ENCODE data around the gene XIST. TPM values are rescaled to one million over a fixed set of nuclear protein-coding genes. Genes with fewer than 3 reads are reported as not detected.

Gene XIST
- total and polyA plus RNA-seq, 2 donors (not counting 1 experiment from before 2014, with no cell fraction given), result 193 TPM; not detected in 1

DNA sequence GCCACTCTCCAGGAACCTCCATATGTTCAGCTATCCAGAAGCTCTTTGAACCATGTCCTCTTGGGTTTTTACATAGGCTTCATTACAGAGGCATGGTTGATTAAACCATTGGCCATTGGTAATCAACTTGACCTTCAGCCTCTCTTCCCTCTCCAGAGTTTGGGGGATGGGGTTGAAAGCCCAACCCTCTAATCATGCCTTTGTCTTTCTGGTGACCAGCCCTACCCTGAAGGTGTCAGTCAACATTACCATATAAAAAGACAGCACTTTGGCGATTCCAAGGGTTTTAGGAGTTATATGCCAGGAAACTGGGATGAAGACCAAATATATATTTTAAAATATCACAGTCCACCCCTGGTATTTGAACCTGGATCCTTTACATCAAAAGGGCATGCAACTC lies 67.0 kb downstream of the XIST start:
- TF ChIP-seq, protein P1, sequence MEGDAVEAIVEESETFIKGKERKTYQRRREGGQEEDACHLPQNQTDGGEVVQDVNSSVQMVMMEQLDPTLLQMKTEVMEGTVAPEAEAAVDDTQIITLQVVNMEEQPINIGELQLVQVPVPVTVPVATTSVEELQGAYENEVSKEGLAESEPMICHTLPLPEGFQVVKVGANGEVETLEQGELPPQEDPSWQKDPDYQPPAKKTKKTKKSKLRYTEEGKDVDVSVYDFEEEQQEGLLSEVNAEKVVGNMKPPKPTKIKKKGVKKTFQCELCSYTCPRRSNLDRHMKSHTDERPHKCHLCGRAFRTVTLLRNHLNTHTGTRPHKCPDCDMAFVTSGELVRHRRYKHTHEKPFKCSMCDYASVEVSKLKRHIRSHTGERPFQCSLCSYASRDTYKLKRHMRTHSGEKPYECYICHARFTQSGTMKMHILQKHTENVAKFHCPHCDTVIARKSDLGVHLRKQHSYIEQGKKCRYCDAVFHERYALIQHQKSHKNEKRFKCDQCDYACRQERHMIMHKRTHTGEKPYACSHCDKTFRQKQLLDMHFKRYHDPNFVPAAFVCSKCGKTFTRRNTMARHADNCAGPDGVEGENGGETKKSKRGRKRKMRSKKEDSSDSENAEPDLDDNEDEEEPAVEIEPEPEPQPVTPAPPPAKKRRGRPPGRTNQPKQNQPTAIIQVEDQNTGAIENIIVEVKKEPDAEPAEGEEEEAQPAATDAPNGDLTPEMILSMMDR (IDR thresholded peaks at IDR 0.05), result no peak
- no peak for TF ChIP-seq EZH2 (IDR thresholded peaks at IDR 0.05; ENCODE audit: borderline replicate concordance, insufficient read depth, low read depth, low read length, poor library complexity, severe bottlenecking)
- Mint-ChIP-seq H3K27ac (no peak overlapping the region), H3K27me3 (no peaks in the 10 kb centered on the region), H3K4me1 (no peaks in the 10 kb centered on the region), H3K4me3 (no peak overlapping the region), H3K9me3 (ENCODE audit: insufficient read depth) (peaks cover 3% of the 10 kb centered on the region)
- intact Hi-C loops (cut with micrococcal nuclease), result no loop called here
- Histone ChIP-seq H3K27me3 (replicated peaks in 1 of 4; ENCODE audit: control extremely low read depth in 1 of 4, control insufficient read depth in 3 of 4, insufficient read depth in 4 of 4, low read length in 3 of 4) (no peaks in the 10 kb centered on the region), H3K9me3 (ENCODE audit: control extremely low read depth in 1 of 3, control insufficient read depth in 2 of 3, insufficient read depth in 1 of 3, low read length in 2 of 3) (no peaks in the 10 kb centered on the region), H3K79me2 (ENCODE audit: control insufficient read depth, insufficient read depth, low read length) (no peaks in the 10 kb centered on the region), H3K36me3 (replicated peaks in 1 of 2; ENCODE audit: control extremely low read depth in 1 of 2, control insufficient read depth in 1 of 2, extremely low read depth in 1 of 2, insufficient read depth in 2 of 2, low read length in 1 of 2) (no peaks in the 10 kb centered on the region), H3K4me3 (ENCODE audit: control extremely low read depth in 1 of 5, extremely low read depth in 1 of 5, insufficient read depth in 1 of 5, low read depth in 2 of 5, low read length in 4 of 5) (no peak overlapping the region), H3K4me1 (ENCODE audit: control insufficient read depth in 2 of 2, insufficient read depth in 2 of 2, low read length in 2 of 2) (no peaks in the 10 kb centered on the region), H2AFZ (ENCODE audit: insufficient read depth, low read depth, low read length, poor library complexity, severe bottlenecking) (no peak overlapping the region), H3K27ac (ENCODE audit: low read length in 2 of 2) (no peak overlapping the region), H3K9ac (ENCODE audit: low read length) (no peak overlapping the region), H3K4me2 (replicated peaks; ENCODE audit: low read depth, low read length, poor library complexity, severe bottlenecking) (no peak overlapping the region), H4K20me1 (ENCODE audit: control insufficient read depth, insufficient read depth, low read length, poor library complexity, severe bottlenecking) (no peaks in the 10 kb centered on the region)
- ChIA-PET CTCF (no interaction called here), POLR2A (no interaction called here)
- ATAC-seq (ENCODE audit: low read depth) (no peak), DNase-seq (no peak)
- WGBS (ENCODE audit: insufficient coverage), result no CpG with 5 or more reads among the region's 1 CpG

Small RNAs within 50 kb of the gene (small RNA-seq; reads per million reads assigned to genes)
- gene RF01880 (ENCODE audit: insufficient read length, low read depth, low replicate concordance), result not detected

Data from B cell (primary cell).